ENCODE data around the gene CCNQ.

CCNQ gene

GRCh38 chrX:153598541-153599191 lies at the start of gene CCNQ:
Gene CCNQ, minus strand, starts transcription at chrX:153599139. Its CDS starts 66 bp downstream, at chrX:153599073.
- peak within 1 kb of the TSS; percentile 46; the same call in 1 of the 2 replicates for H3K27ac ChIP-seq
- no peak for TF ChIP-seq ZFX (IDR thresholded peaks at IDR 0.05; ENCODE audit: borderline replicate concordance)
- TF ChIP-seq CTCF (IDR thresholded peaks at IDR 0.05): no peak

GRCh38 chrX:153647461-153648357 lies 48.8 kb upstream of the CCNQ start:
- no peak for TF ChIP-seq CTCF (IDR thresholded peaks at IDR 0.05)
- TF ChIP-seq ZFX (IDR thresholded peaks at IDR 0.05; ENCODE audit: borderline replicate concordance): no peak
- H3K27ac ChIP-seq: no peak overlapping the region

- H3K27ac ChIP-seq: no peak within 1 kb of the TSS
- TF ChIP-seq ZFX (IDR thresholded peaks at IDR 0.05; ENCODE audit: borderline replicate concordance) (no peak), CTCF (IDR thresholded peaks at IDR 0.05) (no peak)
These were observed 47.9 kb upstream of the CCNQ start, which contains the start of gene DUSP9 for GRCh38 chrX:153646620-153647373. Gene DUSP9, plus strand, starts transcription at chrX:153647203. Its CDS starts 751 bp downstream, at chrX:153647954.

GRCh38 chrX:153645921-153646488 lies 47.1 kb upstream of the CCNQ start:
- H3K27ac ChIP-seq: no peak overlapping the region

GRCh38 chrX:153645151-153645550 lies 46.2 kb upstream of the CCNQ start:
- no peak for TF ChIP-seq CTCF (IDR thresholded peaks at IDR 0.05)
- TF ChIP-seq ZFX (IDR thresholded peaks at IDR 0.05; ENCODE audit: borderline replicate concordance): no peak
- no peak overlapping the region for H3K27ac ChIP-seq

More at GRCh38 chrX:153645921-153646488, 47.1 kb upstream of the CCNQ start:
- no peak for TF ChIP-seq ZFX (IDR thresholded peaks at IDR 0.05; ENCODE audit: borderline replicate concordance)
- TF ChIP-seq CTCF (IDR thresholded peaks at IDR 0.05): no peak

GRCh38 chrX:153644356-153645125 lies 45.6 kb upstream of the CCNQ start:
- TF ChIP-seq CTCF (IDR thresholded peaks at IDR 0.05): 0 out of 2 replicates have a peak, but pooled peaks have one; percentile 7
- TF ChIP-seq ZFX (IDR thresholded peaks at IDR 0.05; ENCODE audit: borderline replicate concordance): no peak
- H3K27ac ChIP-seq: no peak overlapping the region
